ENCODE results near the gene INS.

- TF ChIP-seq CTCF (IDR thresholded peaks at IDR 0.05) (no peak), POLR2A (IDR thresholded peaks at IDR 0.05) (no peak)
These were observed 27.6 kb downstream of the INS start for GRCh38 chr11:2133241-2134021.

Measured in body of pancreas (tissue), 4 donors.